A673 (cell line): ENCODE results near the gene MYORG. TPM values are rescaled to one million over a fixed set of nuclear protein-coding genes. Genes with fewer than 3 reads are reported as not detected.

Experiments
- BruUV-seq: library from RNA; stranded (reverse); fragments of 400-500 nt; replicated peaks from 2 replicates; lab custom pipeline; 2021; lab: Mats Ljungman, UMichigan
- CTCF ChIA-PET: fragments of 300-600 bp; sonication (Branson Sonifier 250); formaldehyde crosslinking; loops from one replicate; lab custom pipeline; 2022; ENCODE audit warnings: antibody characterized with exemption; lab: Charles Lee
- POLR2A ChIA-PET: fragments of 300-600 bp; sonication (Branson Sonifier 250); formaldehyde crosslinking; loops from one replicate; lab custom pipeline; 2022; ENCODE audit warnings: antibody characterized with exemption; ENCODE audit not compliant: low non-redundant PET; lab: Charles Lee
- DNase-seq: peaks from one replicate; pipeline ENCODE4 v3.0.0-alpha.2; 2015; ENCODE audit warnings: low spot score
- H3K27ac ChIP-seq: fragments of 200-600 bp; sonication (generic); 2 replicates; pipeline ENCODE4 v1.5.1; 2016; ENCODE audit warnings: mixed run types, low read depth, mild to moderate bottlenecking, mixed read lengths, antibody characterized with exemption, low read length; ENCODE audit not compliant: poor library complexity, severe bottlenecking
- H3K27me3 ChIP-seq: fragments of 200-600 bp; sonication (generic); replicated peaks from 2 replicates; pipeline ENCODE4 v1.6.1; 2017; ENCODE audit warnings: mixed run types, low read depth, mild to moderate bottlenecking, mixed read lengths, antibody characterized with exemption, low read length; ENCODE audit not compliant: insufficient read depth, poor library complexity
- H3K36me3 ChIP-seq: fragments of 200-600 bp; sonication (generic); 2 replicates; pipeline ENCODE4 v1.6.1; 2016; ENCODE audit warnings: mixed run types, mild to moderate bottlenecking, mixed read lengths, antibody characterized with exemption, low read length; ENCODE audit not compliant: insufficient read depth, poor library complexity, severe bottlenecking
- H3K4me1 ChIP-seq: fragments of 200-600 bp; sonication (generic); 2 replicates; pipeline ENCODE4 v1.6.1; 2017; ENCODE audit warnings: mixed run types, mild to moderate bottlenecking, mixed read lengths, antibody characterized with exemption, low read length; ENCODE audit not compliant: insufficient read depth, poor library complexity, severe bottlenecking
- H3K4me3 ChIP-seq: fragments of 200-600 bp; sonication (generic); 2 replicates; pipeline ENCODE4 v1.5.1; 2016; ENCODE audit warnings: low read depth, mixed run types, mild to moderate bottlenecking, mixed read lengths, low read length; ENCODE audit not compliant: poor library complexity, severe bottlenecking
- H3K9me3 ChIP-seq: fragments of 200-600 bp; sonication (generic); 2 replicates; pipeline ENCODE4 v1.6.1; 2016; ENCODE audit warnings: mixed run types, low read depth, mild to moderate bottlenecking, mixed read lengths, antibody characterized with exemption, low read length; ENCODE audit not compliant: poor library complexity, severe bottlenecking
- EZH2 ChIP-seq: fragments of 200-600 bp; sonication (generic); IDR thresholded peaks from 2 replicates; pipeline ENCODE4 v1.6.1; 2017; ENCODE audit warnings: borderline replicate concordance, low read depth, mild to moderate bottlenecking, mixed read lengths, antibody characterized with exemption, low read length; ENCODE audit not compliant: poor library complexity, severe bottlenecking
- intact Hi-C: fragments of 100-400 bp; cut with micrococcal nuclease; formaldehyde crosslinking; loops from one replicate; pipeline ENCODE4 v1.10.0; 2022; ENCODE audit not compliant: unreplicated experiment
- total RNA-seq: library from RNA; stranded (reverse); gene quantifications from 2 replicates; pipeline ENCODE4 v1.2.3, GENCODE V29; 2021
- TF ChIP-seq, protein P1 (sequence below): fragments of 300-800, 200-600 bp; sonication (generic); conservative IDR thresholded peaks from 2 replicates; pipeline ENCODE4 v1.5.1; 2017; ENCODE audit warnings: low read depth, mild to moderate bottlenecking, antibody characterized with exemption, low read length, moderate library complexity, mixed read lengths

The MYORG gene
- total RNA-seq, 1 experiment from 2014 or later = 7.8 TPM

GRCh38 chr9:34392511-34392910 is 15.8 kb upstream of the MYORG start:
- Histone ChIP-seq H3K9me3 (no peaks in the 10 kb centered on the region), H3K4me1 (no peaks in the 10 kb centered on the region), H3K36me3 (no peaks in the 10 kb centered on the region), H3K27me3 (no peaks in the 10 kb centered on the region), H3K27ac (no peak overlapping the region), H3K4me3 (no peak overlapping the region)
- CTCF ChIA-PET = no interaction called here
- intact Hi-C loops = no loop called here
- no peak for DNase-seq
- TF ChIP-seq, protein P1, sequence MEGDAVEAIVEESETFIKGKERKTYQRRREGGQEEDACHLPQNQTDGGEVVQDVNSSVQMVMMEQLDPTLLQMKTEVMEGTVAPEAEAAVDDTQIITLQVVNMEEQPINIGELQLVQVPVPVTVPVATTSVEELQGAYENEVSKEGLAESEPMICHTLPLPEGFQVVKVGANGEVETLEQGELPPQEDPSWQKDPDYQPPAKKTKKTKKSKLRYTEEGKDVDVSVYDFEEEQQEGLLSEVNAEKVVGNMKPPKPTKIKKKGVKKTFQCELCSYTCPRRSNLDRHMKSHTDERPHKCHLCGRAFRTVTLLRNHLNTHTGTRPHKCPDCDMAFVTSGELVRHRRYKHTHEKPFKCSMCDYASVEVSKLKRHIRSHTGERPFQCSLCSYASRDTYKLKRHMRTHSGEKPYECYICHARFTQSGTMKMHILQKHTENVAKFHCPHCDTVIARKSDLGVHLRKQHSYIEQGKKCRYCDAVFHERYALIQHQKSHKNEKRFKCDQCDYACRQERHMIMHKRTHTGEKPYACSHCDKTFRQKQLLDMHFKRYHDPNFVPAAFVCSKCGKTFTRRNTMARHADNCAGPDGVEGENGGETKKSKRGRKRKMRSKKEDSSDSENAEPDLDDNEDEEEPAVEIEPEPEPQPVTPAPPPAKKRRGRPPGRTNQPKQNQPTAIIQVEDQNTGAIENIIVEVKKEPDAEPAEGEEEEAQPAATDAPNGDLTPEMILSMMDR = no peak
- TF ChIP-seq EZH2 = no peak
- no TSS peak for BruUV-seq
- POLR2A ChIA-PET = no interaction called here

- no peaks in the 10 kb centered on the region for H3K27me3 ChIP-seq
- TF ChIP-seq EZH2 = no peak
- no peak for DNase-seq
- H3K9me3 ChIP-seq = no peaks in the 10 kb centered on the region
- CTCF ChIA-PET = no interaction called here
- no peak overlapping the region for H3K27ac ChIP-seq
- intact Hi-C loops = no loop called here
- no peaks in the 10 kb centered on the region for H3K4me1 ChIP-seq
- H3K4me3 ChIP-seq = no peak overlapping the region
- no peaks in the 10 kb centered on the region for H3K36me3 ChIP-seq
- no TSS peak for BruUV-seq
- POLR2A ChIA-PET = no interaction called here
These were observed 10.5 kb upstream of the MYORG start for GRCh38 chr9:34387239-34387638.

DNA sequence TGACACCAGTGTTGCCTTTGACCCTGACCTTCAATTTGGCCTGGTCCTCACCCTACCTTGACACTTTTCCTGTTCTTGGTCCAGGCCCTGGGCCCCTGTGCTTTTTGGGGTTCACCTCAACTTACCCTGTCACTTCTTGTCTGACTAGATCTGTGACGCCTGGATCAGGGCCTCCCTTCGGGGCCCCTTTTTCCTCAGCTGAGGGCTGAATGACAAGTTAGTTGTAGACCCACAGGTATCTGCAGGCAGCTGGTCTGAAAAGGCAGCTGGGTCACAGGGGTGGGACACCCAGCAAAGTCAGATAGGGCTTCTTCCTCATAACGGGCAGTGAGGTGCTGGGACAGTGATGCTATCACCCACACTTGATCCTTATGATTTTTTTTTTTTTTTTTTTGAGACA is 10.0 kb upstream of the MYORG start:
- H3K4me3 ChIP-seq = no peak overlapping the region
- POLR2A ChIA-PET = interaction anchor here (0.6 kb wide), 1 partner anchor 26 kb away, joined by 26 read pairs; no protein-coding TSS in a partner anchor
- intact Hi-C loops = no loop called here
- H3K27ac ChIP-seq = no peak overlapping the region
- H3K4me1 ChIP-seq = no peaks in the 10 kb centered on the region
- no peaks in the 10 kb centered on the region for H3K36me3 ChIP-seq
- DNase-seq = no peak
- no peak for TF ChIP-seq EZH2
- TF ChIP-seq, protein P1 = no peak
- H3K27me3 ChIP-seq = no peaks in the 10 kb centered on the region
- no TSS peak for BruUV-seq
- CTCF ChIA-PET = interaction anchor here (0.7 kb wide), 1 partner anchor 130 kb away, joined by 7 read pairs; no protein-coding TSS in a partner anchor
- no peaks in the 10 kb centered on the region for H3K9me3 ChIP-seq
